GM12891 (cell line): ENCODE measurements around the gene GSTT2.
"Not testable (repeated sequence)": the region's sequence is repeated elsewhere in the genome, so short reads cannot be mapped to it uniquely, and the experiment has no call there.

Experiments
- POLR2A ChIP-seq: IDR thresholded peaks from 2 replicates; pipeline ENCODE4 v1.6.1; 2011; ENCODE audit warnings: low read depth, low read length, control low read depth
- POLR2AphosphoS5 ChIP-seq: IDR thresholded peaks from 2 replicates; pipeline ENCODE4 v1.6.1; 2011; ENCODE audit warnings: low read depth, low read length, control low read depth
- POU2F2 ChIP-seq: IDR thresholded peaks from 2 replicates; pipeline ENCODE4 v1.6.1; 2011; ENCODE audit warnings: low read depth, mild to moderate bottlenecking, control low read depth, low read length, moderate library complexity
- SPI1 ChIP-seq: IDR thresholded peaks from 2 replicates; pipeline ENCODE4 v1.6.1; 2011; ENCODE audit warnings: low read depth, low read length, control low read depth
- TAF1 ChIP-seq: IDR thresholded peaks from 2 replicates; pipeline ENCODE4 v1.6.1; 2011; ENCODE audit warnings: low read depth, low read length, control low read depth

DNA sequence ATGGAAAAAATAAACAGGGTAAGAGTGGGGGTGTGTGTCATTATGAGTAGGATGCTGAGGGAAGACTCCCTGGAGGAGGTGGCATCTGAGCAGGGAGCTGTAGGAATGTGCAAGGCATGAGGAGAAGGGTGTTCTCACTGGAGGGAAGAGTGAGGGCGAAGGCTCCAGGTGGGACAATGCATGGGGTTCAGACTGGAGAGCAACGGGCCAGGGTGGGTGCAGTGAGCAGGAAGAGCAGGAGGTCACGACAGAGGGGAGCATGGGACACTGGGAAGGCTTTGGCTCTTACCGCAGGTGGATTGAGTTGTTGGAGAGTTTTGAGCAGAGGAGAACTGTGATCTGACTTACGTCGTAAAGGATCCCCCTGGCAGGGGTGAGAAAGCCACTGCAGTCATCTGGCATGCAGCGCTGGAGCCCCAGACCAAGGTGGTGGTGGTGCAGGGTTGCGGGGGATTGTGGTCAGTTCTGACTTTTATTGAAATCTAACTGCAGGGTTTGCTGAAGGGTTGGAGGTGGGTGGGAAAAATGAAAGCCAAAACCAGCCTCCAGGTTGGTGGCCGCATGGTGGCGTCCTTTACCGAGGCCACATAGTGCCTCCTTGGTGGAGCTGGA lies 27.0 kb upstream of the GSTT2 start:
- not testable (repeated sequence) for TF ChIP-seq POLR2AphosphoS5, POLR2A, TAF1, SPI1, POU2F2
